Sigmoid colon (tissue), 4 donors: ENCODE data around the gene SLC19A1.

Experiments used
- POLR2A ChIP-seq, 2 donors: fragments of 450-650 bp; IDR thresholded peaks; one replicate each; pipeline ENCODE4 v1.6.1; 2016; ENCODE audit warnings: antibody characterized with exemption in 2 of 2, mild to moderate bottlenecking in 2 of 2, moderate library complexity in 2 of 2
- POLR2AphosphoS5 ChIP-seq, 4 donors: sonication (generic); formaldehyde crosslinking; IDR thresholded peaks; one replicate each; pipeline ENCODE4 v1.6.1; 2017; ENCODE audit warnings: antibody characterized with exemption in 4 of 4
- TF ChIP-seq, protein P1 (sequence below), 4 experiments: fragments of 450-650 bp in 3 of 4; fragments of 200-600 bp in 1 of 4; IDR thresholded peaks; one replicate each; pipeline ENCODE4 v1.5.1; 2016 to 2019; ENCODE audit warnings: antibody characterized with exemption in 4 of 4, mild to moderate bottlenecking in 3 of 4, moderate library complexity in 2 of 4

DNA sequence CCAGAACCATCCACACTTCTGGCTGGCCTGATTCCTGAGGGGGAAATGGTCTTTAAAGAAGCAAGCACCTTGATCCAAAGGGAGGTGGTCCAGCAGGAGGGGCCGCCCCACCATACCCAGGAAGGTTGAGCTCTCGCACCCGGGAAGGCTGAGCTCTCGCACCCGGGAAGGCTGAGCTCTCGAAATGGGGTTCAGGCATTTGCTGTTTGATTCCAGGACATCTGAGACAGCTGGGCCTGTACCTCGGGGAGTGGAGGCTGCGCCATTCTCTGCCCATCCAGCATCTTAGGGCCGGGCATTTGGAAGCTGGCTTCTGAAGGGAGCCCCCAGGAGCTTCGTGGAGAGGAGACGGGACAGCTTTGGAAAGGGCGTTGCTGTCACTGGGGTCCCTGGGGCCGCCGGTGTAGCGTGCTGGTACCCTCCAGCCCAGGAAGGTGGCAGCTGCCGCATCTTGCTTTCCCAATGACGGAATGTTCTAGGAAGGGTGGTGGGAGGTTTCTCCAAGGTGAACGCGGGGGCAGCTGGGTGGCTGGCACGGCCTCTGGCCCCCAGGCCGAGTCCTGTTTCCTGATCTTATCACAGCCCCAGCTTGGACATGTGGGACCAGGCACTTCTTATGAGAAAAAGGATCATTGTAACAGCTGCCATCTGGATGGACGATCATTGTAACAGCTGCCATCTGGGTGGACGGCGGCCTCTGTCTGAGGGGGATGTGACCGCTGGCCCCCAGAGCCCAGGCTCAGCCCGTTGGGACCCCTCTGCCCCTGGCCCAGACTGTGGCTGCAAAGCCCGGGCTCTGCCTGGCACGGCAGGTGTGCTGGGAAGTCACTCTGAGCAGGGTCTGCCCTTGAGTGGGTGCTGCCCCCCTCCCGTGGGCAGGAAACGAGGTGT, 75.7 kb downstream of the SLC19A1 start:
- TF ChIP-seq POLR2AphosphoS5 (IDR thresholded peaks at IDR 0.05) (no peak), POLR2A (IDR thresholded peaks at IDR 0.05) (no peak)
- TF ChIP-seq, protein P1, sequence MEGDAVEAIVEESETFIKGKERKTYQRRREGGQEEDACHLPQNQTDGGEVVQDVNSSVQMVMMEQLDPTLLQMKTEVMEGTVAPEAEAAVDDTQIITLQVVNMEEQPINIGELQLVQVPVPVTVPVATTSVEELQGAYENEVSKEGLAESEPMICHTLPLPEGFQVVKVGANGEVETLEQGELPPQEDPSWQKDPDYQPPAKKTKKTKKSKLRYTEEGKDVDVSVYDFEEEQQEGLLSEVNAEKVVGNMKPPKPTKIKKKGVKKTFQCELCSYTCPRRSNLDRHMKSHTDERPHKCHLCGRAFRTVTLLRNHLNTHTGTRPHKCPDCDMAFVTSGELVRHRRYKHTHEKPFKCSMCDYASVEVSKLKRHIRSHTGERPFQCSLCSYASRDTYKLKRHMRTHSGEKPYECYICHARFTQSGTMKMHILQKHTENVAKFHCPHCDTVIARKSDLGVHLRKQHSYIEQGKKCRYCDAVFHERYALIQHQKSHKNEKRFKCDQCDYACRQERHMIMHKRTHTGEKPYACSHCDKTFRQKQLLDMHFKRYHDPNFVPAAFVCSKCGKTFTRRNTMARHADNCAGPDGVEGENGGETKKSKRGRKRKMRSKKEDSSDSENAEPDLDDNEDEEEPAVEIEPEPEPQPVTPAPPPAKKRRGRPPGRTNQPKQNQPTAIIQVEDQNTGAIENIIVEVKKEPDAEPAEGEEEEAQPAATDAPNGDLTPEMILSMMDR (IDR thresholded peaks at IDR 0.05) = no peak
